Liver (tissue), 9 donors: Measurements from ENCODE around the gene PPP1R12A. TPM values are rescaled to one million over a fixed set of nuclear protein-coding genes. Genes with fewer than 3 reads are reported as not detected.

Source experiments
- DNase-seq: peaks from one replicate; pipeline ENCODE4 v3.0.0-alpha.2; 2017; ENCODE audit warnings: low spot score
- H3K27ac ChIP-seq, 2 donors: one replicate each; pipeline ENCODE4 v1.7.0; 2013; ENCODE audit warnings: inconsistent platforms in 2 of 2, low read length in 2 of 2, control low read depth in 1 of 2, low read depth in 1 of 2, mild to moderate bottlenecking in 1 of 2
- H3K27me3 ChIP-seq, 4 donors: one replicate each; pipeline versions ENCODE4 v1.6.1 to v1.7.0; 2013; ENCODE audit warnings: low read length in 3 of 4, inconsistent platforms in 1 of 4, mild to moderate bottlenecking in 1 of 4, moderate library complexity in 1 of 4; ENCODE audit not compliant: control insufficient read depth in 4 of 4, insufficient read depth in 4 of 4
- H3K36me3 ChIP-seq, 4 donors: one replicate each; pipeline versions ENCODE4 v1.6.1 to v1.7.0; 2013; ENCODE audit warnings: low read length in 3 of 4, mild to moderate bottlenecking in 3 of 4, low read depth in 1 of 4, moderate library complexity in 1 of 4; ENCODE audit not compliant: control insufficient read depth in 4 of 4, insufficient read depth in 3 of 4
- H3K4me1 ChIP-seq, 4 donors: one replicate each; pipeline versions ENCODE4 v1.6.1 to v1.7.0; 2013; ENCODE audit warnings: low read length in 3 of 4, mild to moderate bottlenecking in 3 of 4, moderate library complexity in 1 of 4; ENCODE audit not compliant: control insufficient read depth in 4 of 4, insufficient read depth in 4 of 4
- H3K4me3 ChIP-seq, 3 donors: one replicate each; pipeline versions ENCODE4 v1.6.1 to v1.7.0; 2013; ENCODE audit warnings: low read length in 3 of 3, control low read depth in 1 of 3, low read depth in 1 of 3, mild to moderate bottlenecking in 1 of 3
- H3K9ac ChIP-seq, 2 donors: one replicate each; pipeline ENCODE4 v1.7.0; 2013; ENCODE audit warnings: low read length in 2 of 2, mild to moderate bottlenecking in 2 of 2, moderate library complexity in 2 of 2, control low read depth in 1 of 2, low read depth in 1 of 2
- H3K9me3 ChIP-seq, 4 donors: one replicate each; pipeline versions ENCODE4 v1.6.1 to v1.7.0; 2013; ENCODE audit warnings: low read length in 3 of 4; ENCODE audit not compliant: control insufficient read depth in 4 of 4
- CTCF ChIP-seq: fragments of 150-350 bp; IDR thresholded peaks from 2 replicates; pipeline ENCODE4 v1.5.1; 2017; ENCODE audit warnings: improper control_type of control experiment, low read depth, low read length; ENCODE audit not compliant: missing input control
- EGR1 ChIP-seq, 2 donors: IDR thresholded peaks; 2 replicates each; pipeline ENCODE4 v1.6.1; 2016 to 2018; ENCODE audit warnings: antibody characterized with exemption in 2 of 2, low read depth in 2 of 2
- FOXA1 ChIP-seq: IDR thresholded peaks from 2 replicates; pipeline ENCODE4 v1.6.1; 2016; ENCODE audit warnings: antibody characterized with exemption
- FOXA2 ChIP-seq: IDR thresholded peaks from 2 replicates; pipeline ENCODE4 v1.6.1; 2016; ENCODE audit warnings: antibody characterized with exemption
- GABPA ChIP-seq, 2 donors: IDR thresholded peaks in 1 of 2; conservative IDR thresholded peaks in 1 of 2; 2 replicates each; pipeline ENCODE4 v1.6.1; 2016; ENCODE audit warnings: antibody characterized with exemption in 2 of 2, mild to moderate bottlenecking in 1 of 2, moderate library complexity in 1 of 2
- HNF4A ChIP-seq, 2 donors: conservative IDR thresholded peaks; 2 replicates each; pipeline ENCODE4 v1.6.1; 2016; ENCODE audit warnings: antibody characterized with exemption in 2 of 2, mild to moderate bottlenecking in 2 of 2
- HNF4G ChIP-seq: IDR thresholded peaks from 2 replicates; pipeline ENCODE4 v1.6.1; 2016; ENCODE audit warnings: antibody characterized with exemption
- JUND ChIP-seq, 2 donors: IDR thresholded peaks; 2 replicates each; pipeline ENCODE4 v1.6.1; 2016; ENCODE audit warnings: antibody characterized with exemption in 2 of 2
- NR2F2 ChIP-seq: IDR thresholded peaks from 2 replicates; pipeline ENCODE4 v1.6.1; 2016; ENCODE audit warnings: antibody characterized with exemption
- RAD21 ChIP-seq, 2 donors: IDR thresholded peaks; 2 replicates each; pipeline ENCODE4 v1.6.1; 2016; ENCODE audit warnings: antibody characterized with exemption in 2 of 2, mild to moderate bottlenecking in 2 of 2
- RXRA ChIP-seq, 2 donors: IDR thresholded peaks; 2 replicates each; pipeline ENCODE4 v1.6.1; 2017 to 2018; ENCODE audit warnings: antibody characterized with exemption in 2 of 2, mild to moderate bottlenecking in 1 of 2
- SP1 ChIP-seq: IDR thresholded peaks from 2 replicates; pipeline ENCODE4 v1.6.1; 2018; ENCODE audit warnings: antibody characterized with exemption, mild to moderate bottlenecking
- TAF1 ChIP-seq: conservative IDR thresholded peaks from 2 replicates; pipeline ENCODE4 v1.6.1; 2016; ENCODE audit warnings: antibody characterized with exemption, mild to moderate bottlenecking
- YY1 ChIP-seq: IDR thresholded peaks from 2 replicates; pipeline ENCODE4 v1.6.1; 2016; ENCODE audit warnings: antibody characterized with exemption, mild to moderate bottlenecking
- WGBS: extraction: QIAGEN DNeasy Blood & Tissue Kit; methylation state at CpG from one replicate; pipeline ENCODE4 v1.1.7; 2013; 5-methylcytosine and 5-hydroxymethylcytosine counted together
- polyA plus RNA-seq, 2 donors: library from polyadenylated mRNA; stranded (reverse) in 1 of 2; unstranded in 1 of 2; fragments of 200-250 nt in 1 of 2; fragments of >200 nt in 1 of 2; fragmentation: Nextera tagmentation in 1 of 2; extraction: Ambion mirVana in 1 of 2; gene quantifications; one replicate each; pipeline versions ENCODE4 v1.2.1 to v1.2.3, GENCODE V29; 2013 to 2015
- total RNA-seq, 2 donors: library from RNA; depleted of rRNA; stranded (reverse); fragments of >200 nt; gene quantifications; one replicate each; pipeline ENCODE4 v1.2.3, GENCODE V29; 2014
- TF ChIP-seq, protein P1 (sequence below): IDR thresholded peaks from 2 replicates; pipeline ENCODE4 v1.6.1; 2016; ENCODE audit warnings: antibody characterized with exemption
- TF ChIP-seq, protein P2 (sequence below): IDR thresholded peaks from 2 replicates; pipeline ENCODE4 v1.6.1; 2016; ENCODE audit warnings: antibody characterized with exemption
- TF ChIP-seq, protein P3 (sequence below): IDR thresholded peaks from 2 replicates; pipeline ENCODE4 v1.6.1; 2016; ENCODE audit warnings: antibody characterized with exemption
- donor health status: healthy.
- donor health status: healthy.
- donor health status: healthy.
- donor health status: healthy.
- donor health status: healthy.

The PPP1R12A gene
- total and polyA plus RNA-seq, 4 donors = 5.1 to 41.6 (median 27.8) TPM

DNA sequence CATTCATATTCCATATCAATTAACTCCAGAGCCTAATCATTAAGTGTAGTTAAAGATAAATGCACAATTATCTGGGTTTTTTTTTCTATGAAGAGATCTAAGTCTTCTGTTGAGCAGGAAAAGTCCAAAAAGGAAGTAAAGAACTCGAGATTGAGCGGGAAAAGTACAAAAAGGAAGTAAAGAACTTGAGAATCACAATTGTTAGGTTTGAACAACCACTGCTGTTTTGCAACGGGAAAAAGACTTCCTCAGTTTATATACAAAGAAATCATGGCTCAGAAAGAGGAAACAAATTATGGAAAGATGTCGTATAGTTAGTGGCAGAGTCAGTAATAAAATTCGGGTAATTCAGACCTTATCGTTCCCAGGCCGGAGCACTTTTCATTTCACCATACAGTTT, 63.3 kb downstream of the PPP1R12A start:
- TF ChIP-seq, protein P1, sequence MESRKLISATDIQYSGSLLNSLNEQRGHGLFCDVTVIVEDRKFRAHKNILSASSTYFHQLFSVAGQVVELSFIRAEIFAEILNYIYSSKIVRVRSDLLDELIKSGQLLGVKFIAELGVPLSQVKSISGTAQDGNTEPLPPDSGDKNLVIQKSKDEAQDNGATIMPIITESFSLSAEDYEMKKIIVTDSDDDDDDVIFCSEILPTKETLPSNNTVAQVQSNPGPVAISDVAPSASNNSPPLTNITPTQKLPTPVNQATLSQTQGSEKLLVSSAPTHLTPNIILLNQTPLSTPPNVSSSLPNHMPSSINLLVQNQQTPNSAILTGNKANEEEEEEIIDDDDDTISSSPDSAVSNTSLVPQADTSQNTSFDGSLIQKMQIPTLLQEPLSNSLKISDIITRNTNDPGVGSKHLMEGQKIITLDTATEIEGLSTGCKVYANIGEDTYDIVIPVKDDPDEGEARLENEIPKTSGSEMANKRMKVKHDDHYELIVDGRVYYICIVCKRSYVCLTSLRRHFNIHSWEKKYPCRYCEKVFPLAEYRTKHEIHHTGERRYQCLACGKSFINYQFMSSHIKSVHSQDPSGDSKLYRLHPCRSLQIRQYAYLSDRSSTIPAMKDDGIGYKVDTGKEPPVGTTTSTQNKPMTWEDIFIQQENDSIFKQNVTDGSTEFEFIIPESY = no peak
- TF ChIP-seq CTCF = no peak
- no peak for TF ChIP-seq SP1
- TF ChIP-seq GABPA (IDR thresholded peaks at IDR 0.05 in 1 of 2, conservative IDR thresholded peaks at IDR 0.05 in 1 of 2) = no peak
- no peak for TF ChIP-seq NR2F2
- TF ChIP-seq FOXA1 = no peak
- TF ChIP-seq RAD21 (IDR thresholded peaks at IDR 0.05) = no peak
- no peak for TF ChIP-seq JUND (IDR thresholded peaks at IDR 0.05)
- TF ChIP-seq TAF1 = no peak
- TF ChIP-seq HNF4A (conservative IDR thresholded peaks at IDR 0.05) = no peak
- TF ChIP-seq HNF4G = no peak
- TF ChIP-seq YY1 = no peak
- no peak for TF ChIP-seq RXRA (IDR thresholded peaks at IDR 0.05)
- TF ChIP-seq, protein P2, sequence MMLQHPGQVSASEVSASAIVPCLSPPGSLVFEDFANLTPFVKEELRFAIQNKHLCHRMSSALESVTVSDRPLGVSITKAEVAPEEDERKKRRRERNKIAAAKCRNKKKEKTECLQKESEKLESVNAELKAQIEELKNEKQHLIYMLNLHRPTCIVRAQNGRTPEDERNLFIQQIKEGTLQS = no peak
- TF ChIP-seq, protein P3, sequence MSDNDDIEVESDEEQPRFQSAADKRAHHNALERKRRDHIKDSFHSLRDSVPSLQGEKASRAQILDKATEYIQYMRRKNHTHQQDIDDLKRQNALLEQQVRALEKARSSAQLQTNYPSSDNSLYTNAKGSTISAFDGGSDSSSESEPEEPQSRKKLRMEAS = no peak
- no peak for TF ChIP-seq EGR1 (IDR thresholded peaks at IDR 0.05; ENCODE audit: low read depth in 2 of 2)
- no peak for TF ChIP-seq FOXA2
- Histone ChIP-seq H3K4me1 (no peaks in the 10 kb centered on the region), H3K27me3 (no peaks in the 10 kb centered on the region), H3K27ac (no peak overlapping the region), H3K36me3 (peaks cover 0 to 5% (median 4%) of the 10 kb centered on the region in 4 donors), H3K4me3 (no peak overlapping the region), H3K9me3 (no peaks in the 10 kb centered on the region), H3K9ac (no peak overlapping the region)
- no peak for DNase-seq
- WGBS = 82% methylated on average over 7 of the region's 7 CpGs

- no peaks in the 10 kb centered on the region for H3K9me3 ChIP-seq
- no peaks in the 10 kb centered on the region for H3K4me1 ChIP-seq
- H3K4me3 ChIP-seq = no peak overlapping the region
- no peak overlapping the region for H3K27ac ChIP-seq
- no peaks in the 10 kb centered on the region for H3K27me3 ChIP-seq
- no peak overlapping the region for H3K9ac ChIP-seq
- DNase-seq = no peak
- TF ChIP-seq FOXA1 = no peak
- no peak for TF ChIP-seq JUND (IDR thresholded peaks at IDR 0.05)
- TF ChIP-seq, protein P3 = no peak
- no peak for TF ChIP-seq YY1
- no peak for TF ChIP-seq HNF4A (conservative IDR thresholded peaks at IDR 0.05)
- TF ChIP-seq GABPA (IDR thresholded peaks at IDR 0.05 in 1 of 2, conservative IDR thresholded peaks at IDR 0.05 in 1 of 2) = no peak
- no peak for TF ChIP-seq EGR1 (IDR thresholded peaks at IDR 0.05; ENCODE audit: low read depth in 2 of 2)
- no peak for TF ChIP-seq NR2F2
- TF ChIP-seq, protein P2 = no peak
- no peak for TF ChIP-seq RAD21 (IDR thresholded peaks at IDR 0.05)
- no peak for TF ChIP-seq HNF4G
- peaks cover 0 to 5% (median 4%) of the 10 kb centered on the region in 4 donors for H3K36me3 ChIP-seq
These were observed 64.0 kb downstream of the PPP1R12A start for GRCh38 chr12:79870916-79871315.
